ENCODE data around the gene RABGAP1.
A peak's percentile ranks its signal among the peaks of the same experiment; 100 is the strongest.

The RABGAP1 gene

DNA sequence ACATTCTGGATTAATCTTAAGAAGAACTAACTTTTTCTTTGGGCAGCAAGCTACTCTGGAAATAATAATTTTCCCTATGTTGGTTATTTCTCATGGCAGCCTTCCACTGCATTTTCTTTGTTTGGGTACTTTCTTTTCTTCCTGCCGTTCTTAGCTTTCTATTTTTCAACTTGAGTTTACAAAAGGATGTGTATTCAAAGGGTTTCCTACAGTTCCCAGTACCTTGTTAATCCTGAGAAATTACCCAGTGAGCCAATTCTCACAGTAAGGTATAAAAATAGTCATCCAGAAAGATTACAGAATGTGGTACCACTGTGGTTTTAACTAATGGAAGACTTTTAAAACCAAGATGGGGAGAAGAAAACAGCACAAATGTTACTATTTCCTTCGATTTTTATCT is 112.9 kb downstream of the RABGAP1 start:
- DNase-seq = no peak

DNA sequence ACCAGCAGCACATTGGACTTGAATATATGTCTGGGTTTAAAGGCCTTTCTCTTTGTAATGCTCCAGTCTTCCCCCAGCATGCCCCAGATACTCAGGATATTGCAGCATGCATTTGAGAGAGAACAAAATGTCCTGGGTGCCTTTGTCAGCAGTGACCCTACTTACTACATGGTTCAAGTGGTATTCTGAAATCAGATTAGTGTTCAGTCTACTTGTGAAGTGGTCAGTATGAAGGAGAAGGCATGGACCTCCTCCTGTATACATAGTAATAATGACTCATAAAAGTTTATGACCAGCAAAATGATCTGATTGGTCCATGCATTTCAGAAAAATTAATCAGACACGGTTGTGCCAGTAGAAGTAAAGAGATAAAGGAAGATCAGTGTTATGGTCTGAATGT is 118.0 kb downstream of the RABGAP1 start:
- no peak for DNase-seq

DNA sequence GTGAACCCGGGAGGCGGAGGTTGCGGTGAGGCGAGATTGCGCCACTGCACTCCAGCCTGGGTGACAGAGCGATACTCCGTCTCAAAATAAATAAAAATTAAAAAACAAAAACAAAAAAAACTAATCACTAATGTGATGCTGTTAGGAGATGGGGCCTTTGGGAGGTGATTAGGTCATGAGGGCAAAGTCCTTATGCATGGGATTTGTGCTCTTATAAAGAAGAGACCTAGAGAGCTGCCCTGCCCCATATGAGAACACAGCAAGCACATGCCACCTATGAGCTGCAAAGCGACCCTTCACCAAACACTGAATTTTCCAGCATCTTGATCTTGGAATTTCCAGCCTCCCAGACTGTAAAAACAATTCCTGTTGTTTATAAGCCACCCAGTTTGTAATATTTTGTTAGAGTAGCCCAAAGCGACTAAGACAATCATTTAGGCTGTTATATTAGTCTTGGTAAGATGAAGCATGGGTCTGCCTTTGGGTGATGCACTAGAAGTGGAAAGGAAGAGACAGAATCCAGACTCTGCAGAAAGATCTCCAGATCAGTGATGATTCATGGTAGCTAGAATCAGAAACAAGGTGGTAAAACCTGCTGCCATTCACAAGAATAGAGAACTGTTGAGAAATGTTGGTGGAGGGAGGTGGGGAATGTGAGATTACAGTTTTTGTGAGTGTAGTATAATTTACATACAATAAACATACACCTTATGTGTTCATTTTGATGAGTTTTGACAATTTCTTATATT is 118.8 kb downstream of the RABGAP1 start:
- no peak for DNase-seq

DNA sequence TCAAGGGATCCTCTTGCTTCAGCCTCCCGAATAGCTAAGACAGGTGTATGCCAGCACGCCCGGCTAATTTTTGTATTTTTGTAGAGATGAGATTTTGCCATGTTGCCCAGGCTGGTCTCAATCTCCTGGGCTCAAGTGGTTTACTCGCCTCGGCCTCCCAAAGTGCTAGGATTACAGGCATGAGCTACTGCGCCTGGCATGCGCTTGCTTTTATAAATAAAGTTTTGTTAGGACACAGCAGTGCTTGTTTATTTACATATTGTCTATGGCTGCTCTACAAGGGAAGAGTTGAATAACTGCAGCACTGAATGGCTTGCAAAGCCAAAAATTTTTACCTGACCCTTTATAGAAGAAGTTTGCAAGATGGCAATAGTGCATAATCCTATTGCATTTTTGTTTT is 120.4 kb downstream of the RABGAP1 start:
- DNase-seq = no peak

DNA sequence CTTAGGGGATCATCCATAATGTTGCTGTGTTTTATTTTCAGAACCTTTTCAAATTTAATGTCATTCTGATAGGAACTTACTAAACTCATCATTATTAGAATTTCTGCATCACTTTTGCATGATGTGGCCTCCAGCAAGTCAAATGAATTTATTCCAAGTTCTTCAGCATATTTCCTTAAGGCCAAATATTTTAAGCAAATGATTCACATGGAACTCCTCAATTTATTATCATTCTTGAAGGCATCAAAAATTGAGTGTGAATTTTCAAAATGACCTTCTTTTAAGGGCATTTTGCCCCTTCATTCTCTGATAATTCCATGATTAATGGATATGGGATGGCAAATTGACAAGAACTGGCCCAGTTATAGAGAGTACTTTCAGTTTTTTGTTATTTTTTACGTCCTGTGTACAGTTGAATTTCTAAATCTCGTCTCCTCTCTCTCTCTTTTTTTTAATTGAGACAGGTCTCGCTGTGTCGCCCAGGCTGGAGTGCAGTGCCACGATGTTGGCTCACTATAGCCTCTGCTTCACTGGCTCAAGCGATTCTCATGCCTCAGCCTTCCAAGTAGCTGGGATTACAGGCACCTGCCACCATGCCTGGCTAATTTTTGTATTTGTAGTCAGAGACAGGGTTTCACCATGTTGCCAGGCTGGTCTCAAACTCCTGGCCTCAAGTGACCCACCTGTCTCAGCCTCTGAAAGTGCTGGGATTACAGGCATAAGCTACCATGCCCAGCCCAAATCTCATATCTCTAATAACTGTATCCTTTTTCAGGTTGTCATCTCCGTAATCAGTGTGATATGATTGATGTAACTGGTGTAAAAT is 121.7 kb downstream of the RABGAP1 start:
- DNase-seq = no peak

DNA sequence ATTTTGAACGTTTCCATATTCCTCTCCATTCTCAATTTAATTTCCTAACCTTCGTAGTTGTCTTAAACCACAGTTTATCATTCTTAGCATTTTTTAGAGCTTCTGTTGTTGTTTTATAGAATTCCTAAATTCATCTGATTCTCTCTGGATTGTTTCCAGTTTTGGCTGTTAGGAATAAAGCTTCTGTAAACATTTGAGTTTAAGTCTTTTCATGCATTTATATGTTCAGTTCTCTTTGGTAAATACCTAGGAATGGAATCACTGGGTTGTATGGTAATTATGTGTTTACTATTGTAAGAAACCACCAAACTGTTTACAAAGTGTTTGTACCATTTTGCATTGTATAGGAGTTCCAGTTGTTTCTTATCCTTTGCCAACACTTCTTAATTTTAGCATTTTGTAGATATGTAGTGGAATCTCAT is 122.4 kb downstream of the RABGAP1 start:
- DNase-seq = no peak

DNA sequence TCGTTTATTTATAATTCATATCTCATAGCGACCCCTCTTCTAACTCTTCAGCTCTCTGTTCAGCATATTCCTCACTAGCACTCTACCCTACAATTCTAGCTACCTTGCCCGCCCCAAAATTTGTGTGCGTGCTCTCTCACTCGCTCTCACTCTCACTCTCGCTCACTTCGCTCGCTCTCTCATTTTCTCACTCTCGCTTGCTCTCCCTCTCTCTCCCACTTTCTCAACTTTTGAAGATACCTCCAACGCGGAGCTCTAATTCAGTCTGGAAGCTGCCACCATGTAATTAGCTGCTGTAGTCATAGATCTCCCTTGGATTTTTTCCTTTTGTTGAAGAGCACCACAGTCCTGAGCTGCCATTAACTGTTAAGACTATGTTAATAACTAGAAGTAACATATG is 123.1 kb downstream of the RABGAP1 start:
- DNase-seq = no peak

DNA sequence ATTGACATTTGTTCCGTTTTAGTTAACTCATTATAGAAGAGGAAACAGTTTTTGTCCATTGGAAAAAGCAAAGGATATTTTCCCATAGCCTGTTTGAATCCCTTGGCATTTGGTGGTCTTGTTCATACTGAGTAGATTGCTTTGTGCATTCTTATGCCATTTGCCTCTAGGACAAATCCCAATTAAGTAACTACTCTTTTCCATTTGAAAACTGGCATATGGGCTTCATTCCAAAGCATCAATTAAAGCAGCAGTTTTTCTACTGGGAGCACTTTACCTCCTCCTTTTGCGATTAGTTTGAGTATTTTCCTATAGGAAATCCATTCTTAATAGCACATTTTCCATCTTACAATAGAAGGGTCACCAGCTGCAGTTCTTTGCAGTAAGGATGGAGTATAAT is 123.9 kb downstream of the RABGAP1 start:
- no peak for DNase-seq

DNA sequence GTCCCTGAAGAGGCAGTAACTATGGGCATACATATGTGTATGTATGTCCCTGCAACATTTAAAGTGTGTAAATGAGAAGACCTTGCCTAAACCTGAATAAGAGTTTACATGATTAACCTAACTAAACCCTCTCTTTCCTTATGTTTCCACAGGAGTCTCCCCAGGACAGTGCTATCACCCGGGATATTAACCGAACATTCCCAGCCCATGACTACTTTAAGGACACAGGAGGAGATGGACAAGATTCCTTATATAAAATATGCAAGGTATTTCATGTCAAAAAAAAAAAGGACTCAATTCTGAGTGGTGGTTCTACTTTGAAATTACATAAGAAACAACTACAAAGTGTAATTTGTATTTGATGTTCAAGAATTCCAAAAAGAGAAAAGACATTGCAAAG is 124.4 kb downstream of the RABGAP1 start:
- DNase-seq = no peak

DNA sequence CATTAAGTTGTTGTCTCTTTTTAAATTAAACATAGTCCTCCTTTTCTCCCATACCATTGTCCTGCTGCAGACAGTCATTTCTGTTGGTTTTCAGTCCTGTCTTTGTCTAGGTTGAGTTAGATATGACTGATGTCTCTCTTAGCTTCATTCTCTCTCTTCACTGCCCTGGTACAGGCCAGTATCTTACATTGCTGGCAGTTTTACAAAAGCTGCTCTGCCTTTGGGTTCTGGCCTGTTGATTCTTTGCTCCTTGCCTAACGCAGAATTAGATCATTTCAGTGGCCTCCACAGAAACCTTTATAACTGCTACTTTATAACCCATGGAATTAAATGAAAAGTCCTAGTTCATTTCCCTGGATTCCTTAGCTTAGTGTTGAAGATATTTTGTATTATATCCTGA is 126.3 kb downstream of the RABGAP1 start:
- no peak for DNase-seq

DNA sequence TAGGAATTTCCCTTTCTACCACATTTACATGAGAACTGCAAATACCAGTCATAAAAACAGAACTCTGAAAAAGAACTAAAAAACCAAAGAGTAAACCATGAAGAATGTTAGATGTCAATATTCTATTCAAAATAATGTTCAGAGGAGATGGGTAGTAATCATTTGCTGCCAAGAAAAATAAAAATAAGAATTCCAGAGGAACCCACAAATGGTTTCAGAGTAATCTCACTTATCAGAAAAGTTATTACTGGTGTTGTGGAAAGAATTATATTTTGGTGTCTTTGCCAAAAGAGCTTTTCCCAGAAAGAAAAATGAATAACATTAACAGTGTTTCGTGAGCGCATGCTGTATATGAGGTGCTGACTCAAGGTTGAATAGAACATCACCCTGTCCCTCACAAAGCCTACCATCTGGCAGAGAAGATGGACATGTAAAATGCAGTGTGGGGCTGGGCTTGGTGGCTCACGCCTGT is 128.2 kb downstream of the RABGAP1 start:
- DNase-seq = no peak

DNA sequence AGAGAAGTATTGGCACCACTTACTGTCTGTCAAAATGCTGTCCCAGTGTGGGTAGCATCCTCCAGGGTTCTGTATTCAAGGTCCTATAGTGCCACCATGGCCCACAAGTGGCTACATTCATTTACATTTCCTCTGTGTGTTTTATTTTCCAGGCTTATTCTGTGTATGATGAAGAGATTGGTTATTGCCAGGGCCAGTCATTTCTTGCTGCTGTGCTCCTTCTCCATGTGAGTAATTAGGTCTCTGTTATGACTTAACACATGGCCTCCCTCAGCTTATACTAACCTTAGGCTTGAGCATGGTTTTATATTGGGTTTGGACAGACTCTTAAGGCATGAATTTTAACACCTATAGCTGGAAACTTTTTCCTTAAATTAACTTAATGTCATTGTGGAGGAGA is 129.4 kb downstream of the RABGAP1 start:
- DNase-seq = no peak

DNA sequence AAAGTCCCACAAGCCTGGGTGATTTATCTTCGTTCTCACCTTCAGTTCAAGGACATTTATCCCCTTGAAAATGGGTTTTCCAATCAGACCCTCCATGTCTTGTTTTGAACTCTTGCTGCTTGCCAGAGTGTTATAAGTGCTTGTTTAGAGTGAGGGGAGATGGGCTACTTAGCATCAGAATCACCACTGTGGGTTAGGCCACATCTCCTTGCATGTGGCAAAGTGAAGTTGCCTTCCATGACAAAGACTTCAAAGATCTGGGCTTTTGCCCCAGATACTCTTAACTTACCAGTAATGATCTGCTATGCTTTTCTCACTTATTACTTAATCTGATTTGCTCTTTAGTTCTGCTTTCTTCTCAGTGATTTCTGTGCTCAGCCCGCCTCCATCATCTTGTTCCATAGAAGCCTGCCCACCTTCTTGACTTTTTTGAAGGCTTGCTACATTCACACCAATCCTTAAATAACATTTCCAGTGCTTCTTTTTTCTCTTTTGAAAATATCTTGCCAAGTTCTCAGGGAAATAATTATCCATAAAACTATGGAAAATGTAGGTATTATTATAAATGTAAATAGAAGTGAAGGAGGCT is 131.7 kb downstream of the RABGAP1 start:
- no peak for DNase-seq

DNA sequence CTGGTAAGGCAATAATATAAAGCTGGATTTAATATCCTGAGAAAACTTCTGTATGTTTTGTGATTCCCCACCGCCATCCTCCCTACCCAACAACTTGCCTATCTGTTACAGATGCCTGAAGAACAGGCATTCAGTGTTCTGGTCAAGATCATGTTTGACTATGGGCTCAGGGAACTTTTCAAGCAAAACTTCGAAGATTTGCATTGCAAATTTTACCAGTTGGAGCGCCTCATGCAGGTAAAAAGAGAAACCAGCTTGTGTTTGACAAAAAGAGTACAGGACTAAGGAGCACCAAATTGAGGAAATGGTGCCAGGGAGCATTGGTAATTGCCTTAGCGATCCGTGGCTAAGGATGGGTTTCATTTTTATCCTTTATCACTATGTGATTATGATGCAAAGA is 132.6 kb downstream of the RABGAP1 start:
- no peak for DNase-seq

DNA sequence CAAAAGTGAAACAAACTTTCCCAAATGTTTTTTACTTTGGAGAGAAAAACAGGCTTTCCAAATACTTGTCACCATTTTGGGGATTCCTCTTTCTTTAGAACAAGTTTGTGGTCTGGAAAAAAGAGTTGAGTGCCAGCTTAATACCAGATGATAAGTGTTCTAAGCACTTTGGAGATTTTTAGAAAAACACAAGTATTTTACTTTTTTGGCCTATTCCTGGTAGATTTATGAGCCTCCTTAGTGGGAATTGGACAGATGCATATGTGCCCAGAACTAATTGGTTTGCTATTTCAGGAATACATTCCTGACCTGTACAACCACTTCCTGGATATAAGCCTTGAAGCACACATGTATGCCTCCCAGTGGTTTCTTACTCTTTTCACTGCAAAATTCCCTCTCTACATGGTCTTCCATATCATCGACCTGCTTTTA is 133.2 kb downstream of the RABGAP1 start:
- no peak for DNase-seq

DNA sequence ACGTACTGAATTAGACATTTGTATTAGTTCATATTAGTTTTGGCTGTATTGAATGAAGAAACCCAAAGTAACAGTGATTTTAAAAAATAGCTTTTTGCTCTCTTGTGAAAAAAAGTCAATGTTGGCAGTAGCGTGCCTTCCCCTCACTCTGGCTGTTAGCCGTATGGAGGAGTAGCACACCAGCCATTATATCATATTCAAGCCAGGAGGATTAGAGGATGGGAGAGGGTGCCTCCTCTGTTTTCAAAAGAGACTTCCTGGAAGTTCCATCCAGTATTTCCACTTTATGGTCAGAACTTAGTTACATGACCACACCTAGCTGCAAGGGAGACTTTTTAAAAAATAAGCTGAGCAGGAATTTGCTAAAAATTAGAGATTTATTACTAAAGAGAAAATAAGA is 133.8 kb downstream of the RABGAP1 start:
- no peak for DNase-seq

DNA sequence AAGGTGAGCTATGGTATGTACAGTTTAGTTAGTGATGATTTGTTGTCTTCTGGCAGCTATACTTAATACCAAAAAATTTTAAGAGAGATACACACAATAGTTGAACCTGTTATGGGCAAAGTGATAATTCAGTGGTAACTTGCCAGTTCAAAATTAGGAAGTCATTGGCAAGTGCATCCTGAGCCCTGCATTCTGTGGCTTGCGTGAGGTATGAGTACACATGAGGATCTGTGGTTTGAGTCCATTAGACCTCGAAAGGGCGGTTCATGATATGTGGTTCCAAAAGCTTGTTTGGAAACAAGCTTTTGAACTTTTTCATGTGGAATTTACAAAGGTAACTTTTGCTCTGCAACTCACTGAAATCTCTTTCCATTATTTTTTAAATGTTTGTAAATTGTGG is 139.6 kb downstream of the RABGAP1 start:
- no peak for DNase-seq

DNA sequence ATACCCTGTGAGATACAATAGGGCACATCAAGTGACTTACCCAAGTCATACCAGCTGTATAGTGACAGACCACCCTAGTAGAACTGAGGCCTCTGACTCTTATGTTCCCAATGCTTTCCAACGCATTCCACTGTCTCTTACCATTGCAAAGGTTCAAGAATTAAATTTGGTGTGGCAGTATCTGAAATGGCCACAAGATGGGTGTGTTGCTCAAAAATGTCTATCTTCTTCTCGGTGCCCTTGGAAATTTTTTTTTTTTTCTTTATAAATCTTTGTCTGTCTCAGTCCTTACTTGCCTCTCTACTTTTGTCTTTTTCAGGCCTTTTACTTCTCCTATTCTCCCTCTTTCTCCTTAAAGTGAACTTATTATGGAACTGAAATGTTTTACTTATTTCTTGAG is 141.0 kb downstream of the RABGAP1 start:
- peak; percentile 3 for DNase-seq

DNA sequence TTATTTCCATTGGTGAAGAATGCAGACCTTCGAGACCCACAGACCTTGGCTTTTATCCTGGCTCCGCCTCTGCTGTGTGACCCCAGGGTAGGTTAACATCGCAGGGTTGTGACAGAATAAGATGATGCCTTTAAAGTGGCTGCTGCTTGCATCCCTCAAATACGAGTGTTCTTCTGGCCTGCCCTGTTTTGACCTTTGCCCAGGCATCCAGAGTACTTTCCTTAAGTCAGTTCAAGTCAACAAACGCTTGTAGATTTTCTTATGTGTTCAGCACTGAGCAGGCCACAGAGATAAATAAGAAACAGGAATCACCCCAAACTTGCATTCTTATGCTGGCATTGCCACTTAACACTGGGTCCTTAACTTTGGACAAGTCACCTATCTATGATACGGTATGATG is 142.9 kb downstream of the RABGAP1 start:
- no peak for DNase-seq

DNA sequence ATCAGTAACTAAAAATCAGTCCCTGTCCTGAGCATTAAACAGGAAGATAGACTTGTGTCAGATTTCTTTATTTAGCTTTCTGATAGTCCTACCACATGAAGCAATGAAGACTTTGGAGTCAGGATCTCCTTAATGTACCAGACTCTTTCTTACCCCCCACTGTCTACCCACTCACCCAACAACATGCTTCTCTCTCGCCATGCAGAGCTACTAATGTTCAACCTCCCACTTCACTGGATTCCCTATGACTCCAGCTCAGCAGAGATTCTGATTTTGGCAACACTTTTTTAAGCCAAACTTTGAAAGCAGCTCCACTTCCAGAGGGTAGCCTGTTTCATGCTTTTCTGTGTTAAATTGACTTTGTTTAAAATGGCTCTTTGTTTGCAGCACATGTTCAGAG is 143.4 kb downstream of the RABGAP1 start:
- no peak for DNase-seq

DNA sequence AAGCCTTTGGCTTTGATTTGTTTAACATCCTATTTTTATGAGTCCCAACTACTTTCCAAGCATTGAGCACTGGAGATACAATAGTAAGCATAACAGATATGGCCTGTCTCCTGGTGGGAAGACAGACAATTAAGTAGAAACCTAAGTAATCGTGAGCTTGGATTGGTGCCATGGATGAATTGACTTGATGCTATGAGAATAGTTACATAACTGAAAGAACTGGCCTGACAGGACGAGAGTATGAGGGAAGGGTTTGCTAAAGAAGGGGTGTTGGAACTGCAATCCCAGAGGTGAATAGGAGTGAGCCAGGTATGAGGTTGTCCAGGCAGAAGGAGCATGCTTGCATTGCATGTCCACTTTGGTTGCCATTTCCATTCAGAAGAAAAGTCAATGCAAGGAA is 145.1 kb downstream of the RABGAP1 start:
- DNase-seq = no peak

DNA sequence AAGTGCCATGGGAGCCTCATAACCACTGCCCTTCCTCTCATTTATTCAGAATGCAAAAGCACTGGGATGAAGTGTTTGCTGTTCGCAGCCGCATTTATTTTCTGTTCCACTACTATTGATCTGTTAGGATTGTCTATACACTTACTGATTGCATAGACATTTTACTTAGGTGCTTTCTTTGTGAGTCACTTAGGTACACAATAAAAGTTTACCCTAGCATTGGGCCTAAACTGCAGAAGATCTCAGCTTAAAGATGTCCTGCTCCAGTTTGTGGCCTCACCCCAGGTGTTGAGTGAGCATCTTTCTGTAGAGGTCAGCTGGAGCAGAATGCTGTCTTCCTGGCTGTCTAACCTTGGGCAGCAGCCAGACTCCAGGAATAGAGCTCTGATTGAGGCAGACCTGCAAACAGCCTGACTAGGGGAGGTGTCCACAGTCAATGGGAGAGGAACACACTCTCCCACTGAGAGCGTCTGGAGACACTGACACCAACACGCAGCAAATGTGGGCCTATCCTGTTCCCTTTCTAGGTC is 146.6 kb downstream of the RABGAP1 start:
- DNase-seq = no peak

DNA sequence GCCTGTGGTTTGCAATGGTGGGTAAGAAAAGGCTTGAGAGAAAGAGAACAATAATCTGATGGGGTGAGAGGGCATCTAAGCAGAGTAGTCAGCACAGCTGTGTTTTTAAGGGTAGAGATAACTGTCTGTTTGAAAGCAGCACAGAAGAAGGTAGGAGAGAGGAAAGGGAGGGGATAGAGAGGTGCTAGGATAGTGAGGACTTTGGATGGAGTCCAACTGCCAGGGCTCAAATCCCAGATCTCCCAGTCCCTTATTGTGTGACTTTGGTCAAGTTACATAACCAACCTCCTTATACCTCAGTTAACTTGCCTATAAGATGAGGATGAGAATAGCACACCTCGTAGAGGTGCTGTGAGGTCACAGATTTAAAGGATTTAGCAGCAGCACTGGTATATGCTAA is 148.2 kb downstream of the RABGAP1 start:
- no peak for DNase-seq

DNA sequence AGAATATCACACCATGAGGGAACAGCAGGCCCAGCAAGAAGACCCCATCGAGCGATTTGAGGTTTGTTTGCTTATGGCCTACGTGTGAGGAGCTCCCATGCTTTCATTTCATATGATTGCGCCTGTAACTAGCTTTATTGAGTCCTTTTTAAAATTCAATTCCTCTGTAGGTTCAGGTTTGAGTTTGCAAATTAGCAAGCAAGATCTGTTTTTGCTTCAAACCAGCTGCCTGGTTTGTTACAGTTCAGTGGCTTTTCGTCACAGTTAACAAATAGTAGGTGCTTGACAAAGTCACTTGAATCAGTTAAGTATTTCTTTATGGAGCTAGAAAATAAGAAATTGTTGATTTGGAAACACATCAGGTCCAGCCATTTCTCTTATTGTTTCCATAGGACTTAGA is 149.0 kb downstream of the RABGAP1 start:
- no peak for DNase-seq
